HG03139 (cell line): ENCODE results near the gene MUC4.
"Not testable (repeated sequence)": the region's sequence is repeated elsewhere in the genome, so short reads cannot be mapped to it uniquely, and the experiment has no call there.

Experiments
- ATAC-seq: cut with Tn5 transposase; IDR thresholded peaks from one replicate; pipeline ENCODE4 v1.9.1; 2021; ENCODE audit not compliant: unreplicated experiment

Gene MUC4

GRCh38 chr3:195835791-195836190 is 24.1 kb upstream of the MUC4 start:
- no peak for ATAC-seq

- ATAC-seq: no peak
Observed at GRCh38 chr3:195834675-195835583, 23.2 kb upstream of the MUC4 start.

GRCh38 chr3:195829897-195830254 is 18.1 kb upstream of the MUC4 start:
- ATAC-seq: no peak

- no peak for ATAC-seq
Observed at GRCh38 chr3:195828762-195829161, 17.0 kb upstream of the MUC4 start.

GRCh38 chr3:195825857-195826804 is 14.4 kb upstream of the MUC4 start:
- ATAC-seq: no peak

GRCh38 chr3:195825191-195825588 is 13.5 kb upstream of the MUC4 start:
- no peak for ATAC-seq

DNA sequence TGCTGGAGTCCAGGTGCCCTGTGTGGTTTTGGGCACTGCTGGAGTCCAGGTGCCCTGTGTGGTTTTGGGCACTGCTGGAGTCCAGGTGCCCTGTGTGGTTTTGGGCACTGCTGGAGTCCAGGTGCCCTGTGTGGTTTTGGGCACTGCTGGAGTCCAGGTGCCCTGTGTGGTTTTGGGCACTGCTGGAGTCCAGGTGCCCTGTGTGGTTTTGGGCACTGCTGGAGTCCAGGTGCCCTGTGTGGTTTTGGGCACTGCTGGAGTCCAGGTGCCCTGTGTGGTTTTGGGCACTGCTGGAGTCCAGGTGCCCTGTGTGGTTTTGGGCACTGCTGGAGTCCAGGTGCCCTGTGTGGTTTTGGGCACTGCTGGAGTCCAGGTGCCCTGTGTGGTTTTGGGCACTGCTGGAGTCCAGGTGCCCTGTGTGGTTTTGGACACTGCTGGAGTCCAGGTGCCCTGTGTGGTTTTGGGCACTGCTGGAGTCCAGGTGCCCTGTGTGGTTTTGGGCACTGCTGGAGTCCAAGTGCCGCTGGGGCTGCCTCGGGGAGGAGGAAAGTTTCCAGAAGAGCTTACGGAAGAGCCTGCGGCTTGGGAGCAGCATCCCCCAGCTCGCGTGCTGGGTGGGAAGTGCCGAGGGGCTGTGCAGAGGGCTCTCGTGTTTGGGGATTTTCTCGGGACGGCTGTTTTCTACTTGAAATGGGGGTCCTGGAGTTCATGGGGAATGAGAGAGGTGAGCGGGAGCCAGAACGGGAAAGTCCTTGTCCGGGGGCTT is 12.9 kb upstream of the MUC4 start:
- ATAC-seq: not testable (repeated sequence)

GRCh38 chr3:195823999-195824398 is 12.3 kb upstream of the MUC4 start:
- no peak for ATAC-seq

GRCh38 chr3:195823280-195823679 is 11.6 kb upstream of the MUC4 start:
- no peak for ATAC-seq

GRCh38 chr3:195822131-195822696 is 10.5 kb upstream of the MUC4 start:
- ATAC-seq: no peak

DNA sequence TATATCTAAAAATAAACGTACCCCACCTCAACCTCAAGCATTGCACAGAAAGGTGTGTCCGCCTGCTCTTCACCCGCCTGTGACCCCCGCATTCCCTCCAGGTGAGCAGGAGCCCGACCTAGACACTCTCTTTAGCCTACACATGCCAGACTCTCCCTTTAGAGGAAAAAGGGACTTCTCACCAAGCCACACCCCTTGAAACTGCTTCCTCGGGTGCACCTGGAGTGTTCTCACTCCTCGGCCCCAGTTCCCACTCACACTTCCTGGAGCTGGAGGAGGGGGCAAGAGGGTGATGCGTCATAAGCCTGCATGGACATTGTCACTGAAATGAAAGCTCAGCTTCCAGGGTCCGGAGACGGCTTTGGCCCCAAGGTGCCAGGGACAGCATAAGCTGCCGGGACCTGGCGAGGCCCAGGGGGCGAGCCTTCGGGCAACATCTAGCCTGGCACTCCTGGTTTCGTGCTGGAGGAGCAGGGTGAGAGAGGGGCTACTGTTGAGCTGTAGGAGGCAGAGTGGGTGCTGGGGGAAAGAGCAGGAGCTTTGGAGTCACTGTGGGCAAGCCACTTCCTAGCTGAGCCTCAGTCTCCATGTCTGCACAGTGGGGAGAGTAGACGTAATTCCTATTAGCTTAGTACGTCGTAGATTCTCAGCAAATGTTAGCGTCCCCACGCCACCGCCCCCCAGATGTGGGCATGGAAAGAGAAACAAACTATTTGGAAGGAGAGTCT is 9.8 kb upstream of the MUC4 start:
- ATAC-seq: no peak

DNA sequence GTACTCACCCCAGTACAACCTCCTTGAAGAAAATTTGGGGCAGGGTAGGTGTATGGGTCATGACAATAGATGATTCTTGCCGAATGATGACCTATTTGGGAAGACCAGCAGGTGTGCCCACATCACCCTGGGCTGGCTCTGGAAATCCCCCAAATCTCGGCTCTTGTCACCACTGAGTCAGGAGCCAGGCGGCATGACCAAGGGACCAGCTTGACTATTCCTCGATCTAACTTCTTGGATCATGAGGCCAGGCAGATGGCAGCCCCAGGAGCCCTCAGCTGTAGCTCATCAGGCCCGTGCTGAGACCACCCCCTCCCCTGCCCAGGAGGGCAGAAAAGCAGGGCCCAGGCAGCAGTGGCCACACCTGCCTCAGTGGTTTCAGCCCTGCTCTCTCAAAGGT is 9.2 kb upstream of the MUC4 start:
- ATAC-seq: no peak

DNA sequence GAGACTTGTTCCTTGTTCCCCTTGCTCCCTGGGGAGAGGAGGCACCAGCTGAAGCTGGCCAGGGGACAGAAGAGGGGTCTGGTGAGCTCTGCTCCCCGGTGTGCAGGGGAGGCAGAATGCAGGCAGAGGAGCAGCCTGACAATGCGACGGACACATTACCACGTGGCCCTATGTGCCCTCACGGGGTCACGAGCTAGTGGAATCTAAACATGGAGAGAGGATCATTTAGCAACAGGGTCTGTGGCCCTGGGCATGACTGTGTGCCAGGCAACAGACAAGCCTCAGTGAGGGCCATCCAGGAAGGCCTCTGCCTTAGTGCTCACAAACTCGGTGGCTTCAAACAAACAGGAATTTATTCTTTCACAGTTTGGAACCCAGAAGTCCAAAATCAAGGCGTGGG is 8.5 kb upstream of the MUC4 start:
- ATAC-seq: no peak

GRCh38 chr3:195818301-195818700 is 6.6 kb upstream of the MUC4 start:
- no peak for ATAC-seq

- no peak for ATAC-seq
Observed at GRCh38 chr3:195817578-195818135, 5.9 kb upstream of the MUC4 start.

DNA sequence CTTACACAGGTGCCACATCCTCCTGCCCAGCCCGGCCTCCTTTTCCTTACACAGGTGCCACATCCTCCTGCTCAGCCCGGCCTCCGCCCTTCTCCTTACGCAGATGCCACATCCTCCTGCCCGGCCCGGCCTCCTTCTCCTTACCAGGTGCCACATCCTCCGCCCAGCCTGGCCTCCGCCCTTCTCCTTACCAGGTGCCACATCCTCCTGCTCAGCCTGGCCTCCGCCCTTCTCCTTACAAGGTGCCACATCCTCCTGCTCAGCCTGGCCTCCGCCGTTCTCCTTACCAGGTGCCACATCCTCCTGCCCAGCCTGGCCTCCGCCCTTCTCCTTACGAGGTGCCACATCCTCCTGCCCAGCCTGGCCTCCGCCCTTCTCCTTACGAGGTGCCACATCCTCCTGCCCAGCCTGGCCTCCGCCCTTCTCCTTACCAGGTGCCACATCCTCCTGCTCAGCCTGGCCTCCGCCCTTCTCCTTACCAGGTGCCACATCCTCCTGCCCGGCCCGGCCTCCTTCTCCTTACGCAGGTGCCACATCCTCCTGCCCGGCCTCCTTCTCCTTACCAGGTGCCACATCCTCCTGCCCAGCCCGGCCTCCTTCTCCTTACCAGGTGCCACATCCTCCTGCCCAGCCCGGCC is 4.7 kb upstream of the MUC4 start:
- ATAC-seq: not testable (repeated sequence)

GRCh38 chr3:195815169-195815771 is 3.5 kb upstream of the MUC4 start:
- no peak for ATAC-seq

DNA sequence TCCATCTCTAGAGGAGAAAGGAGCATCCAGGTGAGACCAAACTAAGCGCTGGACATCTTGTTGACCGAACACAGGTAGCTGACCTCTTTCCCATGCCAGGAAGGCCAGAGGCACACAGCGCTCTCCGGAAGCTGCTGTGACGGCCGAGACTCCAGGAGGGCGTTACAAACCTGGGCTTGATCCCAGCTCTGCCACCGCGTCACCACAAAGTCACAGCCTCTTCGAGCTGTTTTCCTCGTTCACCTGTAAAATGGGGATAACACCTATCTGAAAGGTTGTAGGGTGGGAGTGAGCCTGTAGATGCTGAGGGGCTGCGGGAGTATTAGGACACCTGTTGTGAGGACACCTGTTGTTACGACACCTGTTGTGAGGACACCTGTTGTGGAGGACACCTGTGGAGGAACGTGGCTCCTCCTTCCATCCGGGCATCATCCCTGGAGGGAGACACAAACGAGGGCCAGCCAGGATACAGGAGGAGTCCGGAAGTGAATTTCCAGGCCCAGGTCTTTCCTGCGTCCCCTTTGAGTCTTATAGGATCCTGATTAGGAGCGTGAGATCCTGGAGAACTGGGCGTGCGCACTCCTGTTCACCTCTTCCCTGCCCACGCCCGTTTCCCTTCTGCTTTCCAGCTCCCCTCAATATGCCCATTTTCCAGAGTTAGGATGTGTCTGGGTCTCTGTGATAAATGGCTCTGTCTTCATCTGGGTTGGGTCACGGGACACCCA is 2.3 kb upstream of the MUC4 start:
- ATAC-seq: no peak
